CD4-positive, CD25-positive, alpha-beta regulatory T cell (primary cell): ENCODE results near the gene IPO5. TPM values are rescaled to one million over a fixed set of nuclear protein-coding genes. Genes with fewer than 3 reads are reported as not detected.
A peak's percentile ranks its signal among the peaks of the same experiment; 100 is the strongest.

Source experiments
- ATAC-seq, 2 donors: fragments of 150-1000 bp; cut with Tn5 transposase; one replicate each; pipeline ENCODE4 v1.10.0; 2021; ENCODE audit warnings: low read depth in 2 of 2, moderate number of reproducible peaks in 2 of 2, moderate library complexity in 1 of 2
- DNase-seq, 3 donors: peaks; one replicate each; pipeline versions ENCODE4 v3.0.0 to v3.0.0-alpha.2; 2012 to 2022; ENCODE audit warnings: mixed read lengths in 1 of 3
- H3K27ac ChIP-seq: one replicate; pipeline ENCODE4 v1.7.0; 2013; ENCODE audit warnings: mild to moderate bottlenecking, low read length; ENCODE audit not compliant: insufficient read depth, poor library complexity, severe bottlenecking
- H3K27me3 ChIP-seq: one replicate; pipeline ENCODE4 v1.7.0; 2013; ENCODE audit warnings: low read length; ENCODE audit not compliant: control insufficient read depth, insufficient read depth
- H3K36me3 ChIP-seq: one replicate; pipeline ENCODE4 v1.7.0; 2013; ENCODE audit warnings: mild to moderate bottlenecking, low read length, moderate library complexity; ENCODE audit not compliant: control insufficient read depth, insufficient read depth
- H3K4me1 ChIP-seq: 2 replicates; pipeline ENCODE4 v1.7.0; 2013; ENCODE audit warnings: mild to moderate bottlenecking, low read length; ENCODE audit not compliant: insufficient read depth, control insufficient read depth, poor library complexity, severe bottlenecking
- H3K4me3 ChIP-seq: one replicate; pipeline ENCODE4 v1.7.0; 2013; ENCODE audit warnings: low read depth, mild to moderate bottlenecking, low read length, moderate library complexity
- H3K9me3 ChIP-seq, 2 experiments: 1 replicate in 1 of 2; 2 replicates in 1 of 2; pipeline ENCODE4 v1.7.0; 2013; ENCODE audit warnings: low read length in 2 of 2, mild to moderate bottlenecking in 1 of 2, moderate library complexity in 1 of 2; ENCODE audit not compliant: control insufficient read depth in 2 of 2
- H3K27ac Mint-ChIP-seq, 3 donors: one replicate each; pipeline ENCODE4 v1.8.0; 2020 to 2022; ENCODE audit warnings: mild to moderate bottlenecking in 3 of 3, mixed read lengths in 3 of 3, moderate library complexity in 2 of 3
- H3K27me3 Mint-ChIP-seq: one replicate; pipeline ENCODE4 v1.8.0; 2022; ENCODE audit warnings: mild to moderate bottlenecking, mixed read lengths
- H3K36me3 Mint-ChIP-seq: one replicate; pipeline ENCODE4 v1.8.0; 2020; ENCODE audit warnings: mixed read lengths
- H3K4me1 Mint-ChIP-seq, 4 donors: one replicate each; pipeline ENCODE4 v1.8.0; 2020 to 2022; ENCODE audit warnings: mixed read lengths in 4 of 4, mild to moderate bottlenecking in 1 of 4
- H3K4me3 Mint-ChIP-seq, 4 donors: one replicate each; pipeline ENCODE4 v1.8.0; 2020 to 2022; ENCODE audit warnings: mild to moderate bottlenecking in 4 of 4, mixed read lengths in 4 of 4, moderate library complexity in 3 of 4
- H3K9me3 Mint-ChIP-seq, 7 donors: one replicate each; pipeline ENCODE4 v1.8.0; 2020 to 2022; ENCODE audit warnings: mixed read lengths in 7 of 7, mild to moderate bottlenecking in 3 of 7, moderate library complexity in 2 of 7
- polyA plus RNA-seq, 4 donors: library from polyadenylated mRNA; unstranded; fragments of 300-500 nt; fragmentation: Illumina TruSeq; gene quantifications; one replicate each; pipeline ENCODE4 v1.2.3, GENCODE V29; 2021
- total RNA-seq: library from RNA; stranded (reverse); gene quantifications from one replicate; pipeline ENCODE4 v1.2.3, GENCODE V29; 2022

The IPO5 gene
- total and polyA plus RNA-seq, 5 donors from 2014 or later: 27.7 to 82.4 (median 35.4) TPM

DNA sequence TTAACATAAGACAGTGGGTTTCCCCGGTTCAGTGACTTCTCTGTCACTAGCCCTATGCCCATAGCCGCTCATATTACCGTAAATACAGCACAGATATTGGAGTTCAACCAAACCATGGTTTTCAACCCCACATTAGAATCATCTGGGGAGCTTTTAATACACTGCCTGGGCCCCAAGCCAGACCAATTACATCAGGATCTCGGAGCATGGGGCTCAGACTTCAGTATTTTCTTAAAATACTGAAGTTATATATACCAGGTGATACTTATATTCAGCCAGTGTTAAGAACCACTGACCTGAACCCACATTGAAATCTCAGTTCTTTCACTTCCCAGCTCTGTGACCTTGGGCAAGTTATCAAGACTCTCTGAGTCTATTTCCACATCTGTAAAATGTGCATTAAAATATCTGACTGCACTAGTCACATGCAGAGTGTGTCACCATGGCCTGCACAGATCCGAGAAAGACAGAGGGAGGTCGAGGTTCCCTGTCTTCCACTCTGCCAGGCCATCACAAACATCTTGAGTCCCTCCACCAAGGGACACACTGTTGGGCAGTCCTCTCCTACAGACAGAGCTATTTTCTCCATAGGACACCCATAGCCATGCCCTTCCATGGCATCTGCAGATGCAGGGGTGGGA lies 32.2 kb upstream of the IPO5 start:
- ATAC-seq (no peak), DNase-seq (no peak)
- Histone ChIP-seq H3K36me3 (no peaks in the 10 kb centered on the region), H3K4me1 (no peaks in the 10 kb centered on the region), H3K4me3 (no peak overlapping the region), H3K9me3 (no peaks in the 10 kb centered on the region), H3K27me3 (no peaks in the 10 kb centered on the region), H3K27ac (no peak overlapping the region)
- Mint-ChIP-seq H3K4me1 (no peaks in the 10 kb centered on the region), H3K27ac (no peak overlapping the region), H3K9me3 (peaks cover 0 to 4% (median 2%) of the 10 kb centered on the region in 7 donors), H3K4me3 (no peak overlapping the region), H3K36me3 (no peaks in the 10 kb centered on the region), H3K27me3 (peaks cover 2% of the 10 kb centered on the region)

- Mint-ChIP-seq H3K27ac (no peak overlapping the region), H3K4me3 (peak overlapping the region in 1 of 4 donors; percentile 24), H3K36me3 (no peaks in the 10 kb centered on the region), H3K9me3 (peaks cover 0 to 2% (median 0%) of the 10 kb centered on the region in 7 donors), H3K4me1 (no peaks in the 10 kb centered on the region), H3K27me3 (peaks cover 13% of the 10 kb centered on the region)
- no peak for DNase-seq
- ATAC-seq: no peak
- Histone ChIP-seq H3K4me1 (no peaks in the 10 kb centered on the region), H3K4me3 (no peak overlapping the region), H3K36me3 (no peaks in the 10 kb centered on the region), H3K9me3 (no peaks in the 10 kb centered on the region), H3K27ac (no peak overlapping the region), H3K27me3 (peaks cover 4% of the 10 kb centered on the region)
These were observed 25.2 kb upstream of the IPO5 start for GRCh38 chr13:97928301-97928700.

- Histone ChIP-seq H3K27me3 (peaks cover 10% of the 10 kb centered on the region), H3K27ac (no peak overlapping the region), H3K4me1 (no peaks in the 10 kb centered on the region), H3K36me3 (no peaks in the 10 kb centered on the region), H3K9me3 (no peaks in the 10 kb centered on the region), H3K4me3 (no peak overlapping the region)
- DNase-seq (no peak), ATAC-seq (no peak)
- Mint-ChIP-seq H3K36me3 (no peaks in the 10 kb centered on the region), H3K4me1 (no peaks in the 10 kb centered on the region), H3K4me3 (no peak overlapping the region), H3K27ac (no peak overlapping the region), H3K27me3 (peaks cover 18% of the 10 kb centered on the region), H3K9me3 (peaks cover 0 to 4% (median 0%) of the 10 kb centered on the region in 7 donors)
These were observed 21.4 kb upstream of the IPO5 start for GRCh38 chr13:97932036-97932435.

- Histone ChIP-seq H3K27ac (no peak overlapping the region), H3K27me3 (peaks cover 10% of the 10 kb centered on the region), H3K36me3 (no peaks in the 10 kb centered on the region), H3K4me1 (no peaks in the 10 kb centered on the region), H3K9me3 (no peaks in the 10 kb centered on the region), H3K4me3 (no peak overlapping the region)
- DNase-seq (no peak), ATAC-seq (no peak)
- Mint-ChIP-seq H3K27ac (peak overlapping the region in 1 of 3 donors; percentile 44), H3K9me3 (peaks cover 0 to 4% (median 0%) of the 10 kb centered on the region in 7 donors), H3K4me1 (no peaks in the 10 kb centered on the region), H3K36me3 (no peaks in the 10 kb centered on the region), H3K4me3 (no peak overlapping the region), H3K27me3 (peaks cover 18% of the 10 kb centered on the region)
These were observed 20.8 kb upstream of the IPO5 start for GRCh38 chr13:97932647-97933046.

- Histone ChIP-seq H3K27ac (no peak overlapping the region), H3K36me3 (no peaks in the 10 kb centered on the region), H3K4me3 (no peak overlapping the region), H3K4me1 (no peaks in the 10 kb centered on the region), H3K27me3 (peaks cover 10% of the 10 kb centered on the region), H3K9me3 (no peaks in the 10 kb centered on the region)
- Mint-ChIP-seq H3K4me3 (no peak overlapping the region), H3K36me3 (no peaks in the 10 kb centered on the region), H3K9me3 (peaks cover 0 to 4% (median 0%) of the 10 kb centered on the region in 7 donors), H3K27me3 (peaks cover 18% of the 10 kb centered on the region), H3K4me1 (no peaks in the 10 kb centered on the region), H3K27ac (no peak overlapping the region)
- ATAC-seq (no peak), DNase-seq (no peak)
These were observed 19.7 kb upstream of the IPO5 start for GRCh38 chr13:97933776-97934175.

GRCh38 chr13:97934590-97934989 lies 18.9 kb upstream of the IPO5 start:
- Histone ChIP-seq H3K9me3 (no peaks in the 10 kb centered on the region), H3K27me3 (peaks cover 10% of the 10 kb centered on the region), H3K36me3 (no peaks in the 10 kb centered on the region), H3K27ac (no peak overlapping the region), H3K4me3 (no peak overlapping the region), H3K4me1 (no peaks in the 10 kb centered on the region)
- DNase-seq: no peak
- no peak for ATAC-seq
- Mint-ChIP-seq H3K4me3 (no peak overlapping the region), H3K27ac (no peak overlapping the region), H3K9me3 (peaks cover 0 to 4% (median 0%) of the 10 kb centered on the region in 7 donors), H3K36me3 (no peaks in the 10 kb centered on the region), H3K4me1 (no peaks in the 10 kb centered on the region), H3K27me3 (peaks cover 13% of the 10 kb centered on the region)

GRCh38 chr13:97935071-97935470 lies 18.4 kb upstream of the IPO5 start:
- no peaks in the 10 kb centered on the region for H3K36me3 ChIP-seq
- Mint-ChIP-seq H3K4me3 (no peak overlapping the region), H3K27me3 (peaks cover 13% of the 10 kb centered on the region), H3K9me3 (peaks cover 0 to 4% (median 0%) of the 10 kb centered on the region in 7 donors), H3K4me1 (no peaks in the 10 kb centered on the region), H3K27ac (no peak overlapping the region), H3K36me3 (no peaks in the 10 kb centered on the region)
- peaks cover 10% of the 10 kb centered on the region for H3K27me3 ChIP-seq
- no peaks in the 10 kb centered on the region for H3K4me1 ChIP-seq
- no peak for DNase-seq
- no peak for ATAC-seq
- no peak overlapping the region for H3K4me3 ChIP-seq
- H3K27ac ChIP-seq: no peak overlapping the region
- no peaks in the 10 kb centered on the region for H3K9me3 ChIP-seq

DNA sequence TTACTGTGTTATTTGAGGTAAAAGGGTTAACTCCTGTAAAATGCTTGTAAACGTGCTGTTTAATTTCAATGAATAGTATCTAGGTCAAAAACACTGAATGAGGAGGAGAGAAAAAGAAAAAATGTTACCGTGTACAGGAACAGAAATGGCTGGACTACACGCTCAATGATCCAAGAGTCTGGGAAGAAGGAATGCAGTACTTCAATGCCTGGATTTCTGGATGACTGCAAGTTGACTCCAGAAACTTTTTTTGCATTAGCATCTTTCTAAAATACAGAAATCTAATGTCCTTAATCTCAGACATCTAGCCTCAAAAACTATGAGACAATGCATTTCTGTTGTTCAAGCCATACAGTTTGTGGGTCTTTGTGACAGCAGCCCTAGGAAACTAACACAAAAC lies 17.4 kb upstream of the IPO5 start:
- Mint-ChIP-seq H3K36me3 (no peaks in the 10 kb centered on the region), H3K27ac (no peak overlapping the region), H3K27me3 (peaks cover 9% of the 10 kb centered on the region), H3K4me1 (no peaks in the 10 kb centered on the region), H3K4me3 (no peak overlapping the region), H3K9me3 (peaks cover 0 to 4% (median 0%) of the 10 kb centered on the region in 7 donors)
- DNase-seq (no peak), ATAC-seq (no peak)
- Histone ChIP-seq H3K4me1 (no peaks in the 10 kb centered on the region), H3K36me3 (no peaks in the 10 kb centered on the region), H3K9me3 (no peaks in the 10 kb centered on the region), H3K27me3 (peaks cover 7% of the 10 kb centered on the region), H3K4me3 (no peak overlapping the region), H3K27ac (no peak overlapping the region)
